ENCODE measurements around the gene MED12L.
"Not testable (repeated sequence)": the region's sequence is repeated elsewhere in the genome, so short reads cannot be mapped to it uniquely, and the experiment has no call there.

Gene MED12L, protein sequence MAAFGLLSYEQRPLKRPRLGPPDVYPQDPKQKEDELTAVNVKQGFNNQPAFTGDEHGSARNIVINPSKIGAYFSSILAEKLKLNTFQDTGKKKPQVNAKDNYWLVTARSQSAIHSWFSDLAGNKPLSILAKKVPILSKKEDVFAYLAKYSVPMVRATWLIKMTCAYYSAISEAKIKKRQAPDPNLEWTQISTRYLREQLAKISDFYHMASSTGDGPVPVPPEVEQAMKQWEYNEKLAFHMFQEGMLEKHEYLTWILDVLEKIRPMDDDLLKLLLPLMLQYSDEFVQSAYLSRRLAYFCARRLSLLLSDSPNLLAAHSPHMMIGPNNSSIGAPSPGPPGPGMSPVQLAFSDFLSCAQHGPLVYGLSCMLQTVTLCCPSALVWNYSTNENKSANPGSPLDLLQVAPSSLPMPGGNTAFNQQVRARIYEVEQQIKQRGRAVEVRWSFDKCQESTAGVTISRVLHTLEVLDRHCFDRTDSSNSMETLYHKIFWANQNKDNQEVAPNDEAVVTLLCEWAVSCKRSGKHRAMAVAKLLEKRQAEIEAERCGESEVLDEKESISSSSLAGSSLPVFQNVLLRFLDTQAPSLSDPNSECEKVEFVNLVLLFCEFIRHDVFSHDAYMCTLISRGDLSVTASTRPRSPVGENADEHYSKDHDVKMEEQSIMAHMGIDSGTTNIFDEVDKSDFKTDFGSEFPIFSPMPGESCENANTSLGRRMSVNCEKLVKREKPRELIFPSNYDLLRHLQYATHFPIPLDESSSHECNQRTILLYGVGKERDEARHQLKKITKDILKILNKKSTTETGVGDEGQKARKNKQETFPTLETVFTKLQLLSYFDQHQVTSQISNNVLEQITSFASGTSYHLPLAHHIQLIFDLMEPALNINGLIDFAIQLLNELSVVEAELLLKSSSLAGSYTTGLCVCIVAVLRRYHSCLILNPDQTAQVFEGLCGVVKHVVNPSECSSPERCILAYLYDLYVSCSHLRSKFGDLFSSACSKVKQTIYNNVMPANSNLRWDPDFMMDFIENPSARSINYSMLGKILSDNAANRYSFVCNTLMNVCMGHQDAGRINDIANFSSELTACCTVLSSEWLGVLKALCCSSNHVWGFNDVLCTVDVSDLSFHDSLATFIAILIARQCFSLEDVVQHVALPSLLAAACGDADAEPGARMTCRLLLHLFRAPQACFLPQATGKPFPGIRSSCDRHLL (N-terminal part only)

DNA sequence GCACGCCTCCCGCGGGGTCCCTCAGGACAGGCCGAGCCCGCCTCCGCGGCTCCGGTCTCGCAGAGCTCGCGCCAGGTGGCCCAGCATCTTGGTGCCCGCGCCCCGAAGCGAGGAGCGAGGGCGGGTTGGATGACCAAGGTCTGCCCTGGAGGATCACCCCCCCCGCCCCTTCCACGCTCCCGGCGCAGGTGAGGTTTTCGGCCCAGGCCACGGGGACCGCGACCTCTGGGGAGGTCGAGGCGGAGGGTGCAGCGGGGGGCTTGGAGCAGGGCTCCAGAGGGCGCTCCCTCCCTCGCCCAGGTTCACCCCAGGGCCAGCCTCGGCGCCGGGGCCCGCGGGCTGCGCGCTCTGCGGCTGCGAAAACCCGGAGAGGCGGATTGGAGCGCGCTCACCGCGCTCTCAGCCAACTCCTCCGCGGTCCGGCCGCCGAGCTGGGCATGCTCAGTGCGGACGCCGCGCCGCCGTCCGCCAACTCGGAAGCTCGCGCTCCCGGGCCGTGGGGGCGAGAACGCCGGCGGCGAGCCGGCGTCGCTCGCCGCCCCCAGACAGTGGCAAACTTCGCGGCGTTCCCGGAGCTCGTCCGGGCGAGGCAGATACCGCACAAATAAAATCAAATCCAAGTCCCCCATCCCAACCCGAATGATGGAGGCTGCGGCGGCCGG, at the start of gene MED12L:
TSS of gene MED12L (plus strand) at position 438 of the 662 bp plus-strand sequence. CDS start 1,263 bp downstream, outside the sequence.
- DNase-seq, result peak; percentile 63

DNA sequence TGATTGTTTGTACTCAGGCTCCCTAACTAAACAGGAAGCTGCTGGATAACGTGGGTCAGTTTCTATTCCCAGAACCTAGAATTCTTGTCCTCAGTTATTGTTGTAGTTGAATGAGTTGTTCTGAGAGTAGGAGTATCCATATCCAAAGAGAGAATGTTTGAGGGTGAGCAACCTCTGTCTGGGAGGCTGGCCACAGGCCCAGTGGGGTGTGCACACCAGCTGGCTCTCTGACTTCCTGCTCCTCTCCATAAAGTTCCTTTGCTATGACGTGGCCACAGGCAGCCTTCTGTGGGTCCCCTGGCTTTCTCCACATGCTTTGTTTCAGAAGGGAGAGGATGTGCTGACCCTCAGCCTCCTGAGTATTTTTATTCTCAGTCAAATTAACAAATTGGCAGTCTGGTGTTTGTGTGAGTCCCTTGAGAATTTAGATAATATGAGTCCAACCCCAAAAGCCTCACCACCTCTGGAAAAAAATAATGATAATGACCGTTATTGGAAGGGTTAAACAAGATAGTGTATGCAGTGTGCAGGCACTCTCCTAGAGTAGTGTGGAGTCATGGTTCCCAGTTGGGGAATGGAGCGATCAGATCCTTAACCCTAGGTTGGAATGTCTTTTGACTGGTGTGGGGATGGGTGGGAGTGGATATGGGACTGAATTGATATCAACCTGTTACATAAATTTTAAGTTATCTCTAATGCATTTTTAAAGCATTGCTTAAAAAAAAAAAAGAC, 47.6 kb upstream of the MED12L start:
- DNase-seq, result peak; percentile 49

DNA sequence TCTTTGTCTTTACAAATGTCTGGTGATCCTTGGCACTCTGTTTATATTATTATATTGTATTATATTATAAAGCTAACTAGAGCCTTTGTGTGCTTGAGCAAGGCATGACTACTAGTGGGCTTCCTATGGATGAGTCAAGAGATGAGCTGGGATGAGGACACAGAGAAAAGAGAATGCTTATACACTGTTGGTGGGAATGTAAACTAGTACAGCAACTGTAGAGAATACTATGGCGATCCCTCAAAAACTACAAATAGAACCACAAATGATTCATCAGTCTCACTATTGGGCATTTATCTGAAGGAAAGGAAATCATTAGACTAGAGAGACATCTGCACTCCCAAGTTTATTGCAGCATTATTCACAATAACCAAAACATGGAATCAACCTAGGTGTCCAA, 40.8 kb upstream of the MED12L start:
- DNase-seq, result no peak

DNA sequence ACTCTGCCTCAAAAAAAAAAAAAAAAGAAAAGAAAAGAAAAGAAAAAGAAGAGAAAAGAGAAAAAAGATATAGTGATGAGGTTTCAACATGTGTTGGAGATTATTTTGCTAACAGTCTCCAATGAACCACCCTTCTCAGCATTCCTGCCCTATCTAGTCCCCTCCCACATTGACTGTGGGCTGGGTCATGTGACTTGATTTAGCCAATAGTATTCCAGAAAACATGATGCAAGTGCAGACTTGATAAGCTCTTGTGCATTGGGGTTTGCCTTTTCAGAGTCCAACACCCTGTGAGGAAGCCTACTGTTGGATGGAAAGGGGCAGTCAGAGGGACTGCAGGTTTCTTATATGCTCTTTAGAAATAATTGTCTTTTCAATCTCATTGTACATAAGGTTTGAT, 37.8 kb upstream of the MED12L start:
- no peak for DNase-seq

DNA sequence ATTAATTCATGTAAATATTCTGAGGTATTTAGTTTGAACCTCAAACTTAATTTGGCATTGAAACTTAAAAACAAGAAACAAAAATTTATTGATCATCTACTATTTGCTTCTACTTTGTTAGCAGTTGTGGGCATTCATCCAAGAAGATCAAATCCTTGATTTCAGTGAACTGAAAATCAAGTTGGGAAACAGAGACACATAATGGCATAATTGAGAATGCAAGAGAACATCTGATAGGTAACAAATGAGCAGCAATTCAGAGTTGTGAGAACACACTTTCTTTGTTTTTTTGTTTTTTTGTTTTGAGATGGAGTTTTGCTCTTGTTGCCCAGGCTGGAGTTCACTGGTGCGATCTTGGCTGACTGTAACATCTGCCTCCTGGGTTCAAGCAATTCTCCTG, 33.9 kb upstream of the MED12L start:
- DNase-seq, result no peak

DNA sequence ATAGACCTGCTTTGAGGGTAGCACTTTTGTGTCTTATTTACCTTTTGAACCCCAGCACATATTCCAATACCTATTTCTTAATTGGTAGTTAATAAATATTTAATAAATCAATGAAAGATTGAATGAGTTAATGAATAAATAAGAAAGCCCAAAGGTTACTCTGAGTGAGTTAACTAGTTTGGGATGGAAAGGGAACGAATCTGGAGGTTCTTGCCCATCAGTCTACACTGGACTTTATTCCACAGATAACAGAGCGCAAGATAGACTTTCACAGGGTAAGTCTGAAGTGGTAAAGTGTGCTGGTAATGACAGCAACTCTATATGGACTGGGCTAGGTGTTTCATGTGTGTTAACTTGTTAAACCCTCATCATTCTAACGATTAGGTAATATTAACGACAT, 33.1 kb upstream of the MED12L start:
- no peak for DNase-seq

DNA sequence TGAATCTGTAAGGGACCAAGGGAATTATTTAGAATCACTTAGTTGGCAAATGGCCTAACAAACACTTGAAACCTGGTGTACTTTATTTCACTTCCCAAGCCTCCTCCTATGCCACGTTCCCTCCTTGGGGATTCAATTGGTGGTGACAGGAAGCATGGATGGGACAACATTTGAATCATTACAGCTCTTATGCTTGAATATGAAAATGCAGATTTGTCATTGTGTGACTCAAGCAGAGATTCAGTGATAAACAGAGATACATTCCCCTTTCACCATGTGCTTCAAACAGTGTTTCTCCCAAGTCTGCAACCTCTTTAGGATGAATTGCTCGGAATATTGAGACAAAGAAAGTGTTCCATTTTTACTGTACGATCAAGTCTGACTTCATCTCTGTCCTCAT, 32.7 kb upstream of the MED12L start:
- no peak for DNase-seq

DNA sequence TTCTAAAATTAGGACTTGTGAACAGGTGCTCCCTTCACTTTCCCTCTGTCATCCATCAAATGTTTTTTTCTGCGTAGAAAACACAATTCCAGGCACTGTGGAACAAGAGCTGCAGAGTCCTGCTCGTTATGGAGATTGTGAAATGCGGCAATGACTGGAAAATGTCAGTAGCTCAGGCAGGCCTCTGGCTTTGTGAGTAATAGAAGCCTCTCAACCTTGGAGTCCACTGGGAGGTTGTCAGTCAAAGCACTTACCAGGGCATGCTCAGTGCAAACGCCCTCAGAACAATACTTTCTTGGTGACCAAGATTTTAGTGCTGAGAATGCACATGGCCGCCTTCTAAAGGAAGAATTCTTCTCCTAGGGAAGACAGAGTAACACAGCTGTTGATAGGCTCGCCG, 26.7 kb upstream of the MED12L start:
- no peak for DNase-seq

DNA sequence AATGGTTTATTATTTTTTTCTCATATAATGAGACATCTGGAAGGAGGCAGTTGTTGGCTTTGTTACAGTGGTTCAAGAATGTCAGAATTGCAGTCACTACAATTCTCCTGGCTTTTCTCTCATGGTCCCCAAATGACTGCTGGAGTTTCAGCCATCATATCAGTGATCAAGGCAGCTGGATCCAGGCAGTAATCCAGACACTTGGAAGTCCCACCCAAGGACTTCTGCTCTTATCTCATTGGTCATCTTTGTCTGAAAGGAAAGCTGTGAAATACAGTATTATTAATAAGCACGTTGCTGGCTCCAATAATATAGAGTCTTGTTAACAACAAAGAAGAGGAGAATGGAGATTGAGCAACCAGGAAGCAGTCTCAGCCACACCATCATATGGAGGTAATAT, 22.9 kb upstream of the MED12L start:
- no peak for DNase-seq

DNA sequence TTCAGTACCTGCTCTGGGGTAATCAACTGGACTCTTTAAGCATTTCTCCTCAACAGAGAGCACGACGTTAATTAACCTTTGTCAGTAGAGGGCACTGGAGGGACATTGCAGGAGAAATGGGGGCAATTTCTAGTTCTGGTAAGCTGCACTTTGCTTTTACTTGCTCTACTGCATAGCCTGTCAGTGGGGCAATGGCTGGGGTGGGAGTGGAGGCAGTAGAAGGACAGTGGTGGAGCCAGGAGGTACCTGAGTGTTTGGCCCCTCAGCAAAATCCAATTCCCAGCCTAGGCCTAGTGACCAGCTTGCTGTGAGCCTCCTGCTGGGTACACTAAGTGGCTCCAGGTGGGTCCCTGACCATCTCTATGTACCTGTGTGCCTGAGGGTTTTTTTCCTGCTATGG, 18.3 kb upstream of the MED12L start:
- no peak for DNase-seq

DNA sequence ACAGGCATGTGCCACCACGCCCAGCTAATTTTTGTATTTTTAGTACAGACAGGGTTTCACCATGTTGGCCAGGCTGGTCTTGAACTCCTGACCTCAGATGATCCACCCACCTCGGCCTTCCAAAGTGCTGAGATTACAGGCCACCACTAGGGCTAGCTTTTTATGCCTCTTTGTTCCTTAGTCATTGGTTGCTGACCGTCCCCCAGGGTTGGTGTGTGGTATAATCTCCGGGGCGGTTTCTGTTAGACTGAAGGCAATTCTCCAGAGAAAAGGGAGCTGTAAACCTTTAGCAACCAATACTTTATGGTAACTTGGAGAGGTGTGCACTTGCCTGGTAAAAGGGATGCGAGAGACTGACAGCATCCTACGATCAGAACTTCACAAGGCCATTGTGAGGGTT, 12.6 kb upstream of the MED12L start:
- DNase-seq, result not testable (repeated sequence)

DNA sequence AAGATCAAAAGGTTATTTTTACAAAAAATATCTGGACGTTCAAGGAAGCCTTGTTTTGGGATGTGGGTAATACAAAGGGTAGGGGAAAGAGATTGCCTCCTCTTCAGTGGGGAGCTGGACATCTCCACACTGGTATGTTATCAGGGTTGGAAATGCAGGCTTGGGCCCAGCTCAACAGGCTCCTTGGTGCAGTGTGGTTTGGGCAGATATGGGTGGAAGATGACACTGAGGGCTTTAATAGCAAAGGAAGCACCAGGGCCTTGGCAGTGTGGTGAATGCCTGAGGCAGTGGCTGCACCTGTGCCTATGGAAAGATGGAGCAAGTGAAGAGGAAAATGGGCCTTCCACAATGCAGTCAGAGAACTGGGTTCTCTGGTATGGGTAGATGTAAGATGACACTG, 11.2 kb upstream of the MED12L start:
- DNase-seq, result no peak

DNA sequence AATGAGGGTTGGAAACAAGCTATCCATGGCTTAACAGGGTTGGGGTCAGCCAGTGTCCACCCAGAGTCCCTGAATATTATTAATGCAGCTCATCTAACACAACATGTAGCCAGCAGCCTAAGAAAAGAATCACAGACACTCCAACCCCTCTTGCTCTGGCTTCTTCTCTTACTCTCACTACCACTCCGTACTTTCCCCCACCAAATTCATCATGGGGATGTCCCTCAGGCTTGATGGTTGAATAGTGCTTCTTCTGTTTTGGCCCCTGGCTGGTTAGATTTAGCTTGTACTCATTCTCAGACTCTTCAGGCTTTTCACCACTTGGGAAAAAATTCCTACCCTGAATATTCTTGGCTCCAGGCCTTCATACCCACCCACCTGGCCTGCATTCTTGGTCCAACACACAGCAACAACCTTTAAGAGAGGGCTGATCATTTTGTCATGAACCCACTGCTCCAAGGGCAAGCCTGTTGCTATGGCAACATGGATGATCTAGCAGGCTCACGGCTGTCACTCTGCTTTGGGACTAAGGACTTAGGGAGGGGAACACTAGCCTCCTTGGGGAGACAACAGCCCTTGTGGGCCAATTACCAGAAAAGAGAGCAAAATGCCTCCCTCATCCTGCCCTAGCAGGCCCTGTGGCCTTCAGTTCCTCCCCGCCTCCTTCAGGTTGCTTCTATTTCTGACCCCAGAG, 9.4 kb upstream of the MED12L start:
- DNase-seq, result no peak

DNA sequence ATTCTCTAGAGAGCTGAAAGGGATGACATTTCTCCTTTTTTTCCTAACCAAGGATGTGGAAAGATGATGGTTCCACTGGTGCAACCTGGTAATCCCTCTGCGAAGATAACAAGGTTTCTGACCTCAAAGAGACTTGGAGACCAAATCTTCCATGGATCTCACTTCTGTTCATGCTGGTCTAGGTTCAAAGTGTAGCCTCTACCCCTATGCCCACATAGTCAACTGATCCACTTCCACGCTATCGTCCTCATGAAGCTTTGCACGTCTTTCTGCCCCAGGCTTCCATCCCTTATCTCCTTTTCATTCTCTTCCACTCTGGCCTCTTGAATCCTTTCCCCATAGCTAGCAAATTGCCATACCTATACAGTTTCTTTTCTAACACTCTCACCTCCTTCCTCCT, 8.8 kb upstream of the MED12L start:
- no peak for DNase-seq

DNA sequence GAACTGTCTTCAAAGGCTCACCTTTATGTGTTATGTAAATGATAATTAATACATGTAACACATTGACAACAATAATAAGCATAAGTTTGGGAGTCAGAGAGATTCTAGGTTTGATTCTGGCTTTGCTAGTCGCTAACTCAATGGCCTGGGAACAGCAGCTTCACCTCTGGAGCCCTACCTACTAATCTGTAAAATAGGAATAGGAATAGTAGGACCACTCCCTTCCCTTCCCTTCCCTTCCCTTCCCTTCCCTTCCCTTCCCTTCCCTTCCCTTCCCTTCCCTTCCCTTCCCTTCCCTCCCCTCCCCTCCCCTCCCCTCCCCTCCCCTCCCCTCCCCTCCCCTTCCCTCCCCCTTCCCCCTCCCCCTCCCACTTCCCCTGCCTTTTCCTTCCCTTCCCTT, 4.4 kb upstream of the MED12L start:
- not testable (repeated sequence) for DNase-seq

DNA sequence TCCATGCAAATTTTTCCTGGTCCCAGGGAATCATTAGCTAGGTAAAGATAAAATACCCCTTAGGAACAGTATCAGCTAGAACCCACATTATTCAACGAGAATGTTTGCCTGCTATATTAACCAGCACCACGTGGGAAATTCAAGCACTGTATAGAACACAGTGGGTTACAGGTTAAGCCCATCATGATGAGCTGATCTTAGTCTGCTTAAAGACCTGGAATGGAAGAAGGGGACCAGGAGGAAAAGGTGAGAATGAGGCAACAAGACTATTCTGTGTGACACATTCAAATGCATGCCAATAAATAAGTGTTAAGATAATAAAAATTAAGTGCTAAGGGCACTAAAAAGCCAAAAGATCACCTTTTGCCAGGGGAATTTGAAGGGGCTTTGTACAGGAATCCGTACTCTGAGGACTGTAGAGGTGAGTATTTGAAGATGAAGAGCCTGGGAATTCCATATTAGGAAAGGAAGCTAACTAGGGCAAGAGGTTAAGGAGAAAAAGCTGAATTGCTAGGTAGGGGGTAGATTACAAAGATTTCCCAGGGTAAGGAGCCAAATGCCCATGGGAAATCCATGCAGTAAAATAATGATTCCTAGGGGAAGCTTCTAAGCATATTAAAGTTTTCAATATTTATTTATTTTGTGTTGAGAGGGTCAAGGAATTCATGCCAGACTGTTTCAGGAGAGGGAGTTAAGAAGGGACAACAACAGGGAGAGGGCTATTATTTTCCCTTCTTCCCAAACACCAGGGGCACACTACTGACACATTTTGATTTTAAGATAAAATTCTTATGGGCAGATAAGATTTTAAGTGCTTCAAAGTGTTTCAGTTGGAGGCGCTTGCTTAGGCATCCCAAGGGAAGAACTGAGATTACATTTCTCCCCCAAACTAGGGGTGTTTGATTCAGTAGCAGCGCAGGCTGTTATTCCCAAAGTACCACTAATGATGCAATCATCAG, 2.3 kb upstream of the MED12L start:
- DNase-seq, result no peak

DNA sequence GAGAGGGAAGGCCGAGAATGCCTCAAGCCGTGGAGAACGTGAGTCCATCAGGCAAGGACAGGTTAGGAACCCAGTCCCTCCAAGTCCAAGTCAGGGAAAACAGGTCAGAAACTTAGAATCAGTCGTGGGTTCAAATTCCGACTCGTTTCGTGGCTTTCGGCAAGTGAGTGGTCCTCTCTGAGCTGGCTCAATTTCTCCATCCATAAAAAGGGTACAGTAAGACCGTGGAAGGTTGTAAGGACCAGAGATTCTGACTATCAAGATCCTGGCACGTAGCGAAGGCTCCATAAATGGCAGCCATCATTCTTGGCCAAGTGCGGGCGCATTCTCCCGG, 604 bp upstream of the MED12L start:
- DNase-seq, result no peak

DNA sequence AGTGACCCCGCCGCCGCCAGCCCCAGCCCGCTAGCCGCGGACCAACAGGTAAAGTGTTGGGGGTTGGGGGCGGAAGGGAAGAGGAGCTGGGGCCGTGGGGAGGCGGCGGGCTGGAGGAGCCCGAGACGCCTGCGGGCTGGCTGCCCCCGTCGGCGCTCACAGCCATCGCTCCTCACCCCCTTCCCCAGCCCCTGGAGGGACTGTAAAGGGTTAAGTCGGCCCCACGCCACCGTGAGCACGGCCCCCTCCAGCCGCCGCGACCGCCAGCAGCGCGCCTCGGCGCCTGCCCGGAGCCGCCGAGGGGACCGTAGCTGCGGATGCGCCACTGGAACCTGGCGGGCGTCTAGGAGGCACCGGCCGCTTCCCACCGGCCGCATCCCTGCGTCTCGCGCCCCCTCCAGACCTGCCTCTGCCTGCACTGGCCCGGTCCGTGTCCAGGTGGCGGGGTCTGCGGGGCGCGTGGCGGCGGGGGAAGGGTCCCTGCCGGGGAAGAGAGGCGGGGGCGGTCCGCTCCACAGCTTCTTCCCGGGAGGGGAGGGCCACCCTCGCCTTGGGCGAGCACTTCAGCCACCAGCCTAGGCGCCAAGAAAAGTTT, 522 bp downstream of the MED12L start:
- DNase-seq, result no peak

DNA sequence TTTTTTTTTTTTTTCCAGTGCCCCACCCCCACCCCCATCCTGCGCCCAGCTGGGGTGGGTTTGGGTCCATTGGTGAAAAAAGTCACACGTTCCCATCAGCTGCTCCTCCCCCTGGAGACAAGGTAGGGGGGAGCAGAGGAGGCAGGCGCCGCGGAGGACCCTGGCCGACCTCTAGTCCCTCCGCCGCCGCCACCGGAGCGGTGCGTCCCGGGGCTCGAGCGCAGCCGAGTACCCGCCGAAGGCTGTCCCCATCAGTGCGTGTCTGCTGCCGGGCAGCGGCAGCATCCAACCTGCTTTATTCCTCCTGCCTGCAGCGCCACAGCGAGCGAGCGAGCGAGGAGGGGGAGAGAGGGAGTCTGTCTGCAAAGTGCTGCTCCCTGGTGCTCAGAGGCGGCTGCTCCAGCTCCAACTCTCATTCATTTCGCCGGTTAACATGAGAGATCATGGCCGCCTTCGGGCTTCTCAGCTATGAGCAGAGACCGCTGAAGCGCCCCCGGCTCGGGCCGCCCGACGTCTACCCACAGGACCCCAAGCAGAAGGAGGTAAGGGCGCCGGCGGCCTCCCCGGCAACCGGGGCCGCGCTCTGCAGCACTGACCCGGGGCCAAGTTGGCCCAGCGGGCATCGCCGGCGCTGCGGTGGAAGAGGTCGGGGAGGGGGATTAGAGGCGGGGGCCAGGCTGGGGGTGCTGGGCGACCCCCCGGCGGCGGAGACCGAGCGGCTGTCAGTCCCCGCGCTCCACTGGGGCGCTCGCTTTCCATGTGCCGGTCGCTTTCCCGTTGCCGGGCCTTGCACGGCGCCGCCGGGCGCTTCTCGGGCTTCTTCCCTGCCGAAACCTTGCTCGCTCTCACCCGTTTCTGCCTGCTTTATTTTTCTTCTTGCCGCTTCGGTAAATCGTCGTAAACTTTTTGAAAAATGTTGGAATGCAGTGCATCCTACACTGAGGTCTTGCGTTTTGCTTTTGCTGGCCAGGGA, 1.3 kb downstream of the MED12L start:
- DNase-seq, result peak; percentile 67

Measured in DMS 273 treated with DMSO at 0.1 percent for 48 hours (cell line).